Measurements from ENCODE around the gene PRRC2C. TPM values are rescaled to one million over a fixed set of nuclear protein-coding genes. Genes with fewer than 3 reads are reported as not detected.

Gene PRRC2C
- total and polyA plus RNA-seq, 4 donors: 13.6 to 41.9 (median 34.4) TPM

DNA sequence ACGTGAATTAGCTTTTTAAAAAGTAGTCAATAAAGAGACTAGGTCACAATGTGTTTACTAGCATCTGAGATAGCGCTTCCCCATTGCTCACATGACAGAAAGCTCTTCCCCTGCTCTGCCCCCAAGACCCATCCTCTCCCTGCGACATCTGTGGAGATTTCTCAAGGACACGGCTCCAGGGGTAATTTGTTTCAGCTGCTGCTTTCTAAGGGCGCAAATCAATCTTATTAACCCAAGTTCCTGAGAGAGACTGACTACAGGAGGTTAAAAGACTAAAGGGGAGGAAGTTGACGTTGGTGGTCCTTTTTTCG lies 136.8 kb downstream of the PRRC2C start, which contains the start of gene MYOCOS:
Gene MYOCOS, plus strand, starts transcription at position 92 of the 311 bp plus-strand sequence. CDS start 1,641 bp downstream, outside the sequence.
- Histone ChIP-seq H3K27me3 (ENCODE audit: control insufficient read depth in 4 of 4, insufficient read depth in 4 of 4, low read length in 3 of 4) (no peaks in the 10 kb centered on the region), H3K27ac (ENCODE audit: low read depth in 1 of 2, low read length in 2 of 2) (no peak within 1 kb of the TSS), H3K36me3 (ENCODE audit: control insufficient read depth in 4 of 4, insufficient read depth in 3 of 4, low read depth in 1 of 4, low read length in 3 of 4) (no peaks in the 10 kb centered on the region), H3K9me3 (ENCODE audit: control insufficient read depth in 4 of 4, low read length in 3 of 4) (no peaks in the 10 kb centered on the region), H3K4me1 (ENCODE audit: control insufficient read depth in 4 of 4, insufficient read depth in 4 of 4, low read length in 3 of 4) (no peaks in the 10 kb centered on the region), H3K9ac (ENCODE audit: low read depth in 1 of 2, low read length in 2 of 2) (no peak within 1 kb of the TSS), H3K4me3 (ENCODE audit: low read depth in 1 of 3, low read length in 3 of 3) (no peak within 1 kb of the TSS)
- DNase-seq (ENCODE audit: low spot score): no peak
- 85% methylated on average over 7 of the region's 7 CpGs for WGBS
- TF ChIP-seq FOXA1 (IDR thresholded peaks at IDR 0.05) (no peak), SP1 (IDR thresholded peaks at IDR 0.05) (no peak), YY1 (IDR thresholded peaks at IDR 0.05) (no peak), FOXA2 (IDR thresholded peaks at IDR 0.05) (no peak), RXRA (IDR thresholded peaks at IDR 0.05) (no peak), HNF4G (IDR thresholded peaks at IDR 0.05) (no peak), TAF1 (conservative IDR thresholded peaks at IDR 0.05) (no peak), EGR1 (IDR thresholded peaks at IDR 0.05; ENCODE audit: low read depth in 2 of 2) (no peak), NR2F2 (IDR thresholded peaks at IDR 0.05) (no peak), HNF4A (conservative IDR thresholded peaks at IDR 0.05) (no peak), GABPA (IDR thresholded peaks at IDR 0.05 in 1 of 2, conservative IDR thresholded peaks at IDR 0.05 in 1 of 2) (no peak), JUND (IDR thresholded peaks at IDR 0.05) (no peak), RAD21 (IDR thresholded peaks at IDR 0.05) (no peak)
- TF ChIP-seq, protein P1, sequence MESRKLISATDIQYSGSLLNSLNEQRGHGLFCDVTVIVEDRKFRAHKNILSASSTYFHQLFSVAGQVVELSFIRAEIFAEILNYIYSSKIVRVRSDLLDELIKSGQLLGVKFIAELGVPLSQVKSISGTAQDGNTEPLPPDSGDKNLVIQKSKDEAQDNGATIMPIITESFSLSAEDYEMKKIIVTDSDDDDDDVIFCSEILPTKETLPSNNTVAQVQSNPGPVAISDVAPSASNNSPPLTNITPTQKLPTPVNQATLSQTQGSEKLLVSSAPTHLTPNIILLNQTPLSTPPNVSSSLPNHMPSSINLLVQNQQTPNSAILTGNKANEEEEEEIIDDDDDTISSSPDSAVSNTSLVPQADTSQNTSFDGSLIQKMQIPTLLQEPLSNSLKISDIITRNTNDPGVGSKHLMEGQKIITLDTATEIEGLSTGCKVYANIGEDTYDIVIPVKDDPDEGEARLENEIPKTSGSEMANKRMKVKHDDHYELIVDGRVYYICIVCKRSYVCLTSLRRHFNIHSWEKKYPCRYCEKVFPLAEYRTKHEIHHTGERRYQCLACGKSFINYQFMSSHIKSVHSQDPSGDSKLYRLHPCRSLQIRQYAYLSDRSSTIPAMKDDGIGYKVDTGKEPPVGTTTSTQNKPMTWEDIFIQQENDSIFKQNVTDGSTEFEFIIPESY (IDR thresholded peaks at IDR 0.05): no peak
- TF ChIP-seq, protein P2, sequence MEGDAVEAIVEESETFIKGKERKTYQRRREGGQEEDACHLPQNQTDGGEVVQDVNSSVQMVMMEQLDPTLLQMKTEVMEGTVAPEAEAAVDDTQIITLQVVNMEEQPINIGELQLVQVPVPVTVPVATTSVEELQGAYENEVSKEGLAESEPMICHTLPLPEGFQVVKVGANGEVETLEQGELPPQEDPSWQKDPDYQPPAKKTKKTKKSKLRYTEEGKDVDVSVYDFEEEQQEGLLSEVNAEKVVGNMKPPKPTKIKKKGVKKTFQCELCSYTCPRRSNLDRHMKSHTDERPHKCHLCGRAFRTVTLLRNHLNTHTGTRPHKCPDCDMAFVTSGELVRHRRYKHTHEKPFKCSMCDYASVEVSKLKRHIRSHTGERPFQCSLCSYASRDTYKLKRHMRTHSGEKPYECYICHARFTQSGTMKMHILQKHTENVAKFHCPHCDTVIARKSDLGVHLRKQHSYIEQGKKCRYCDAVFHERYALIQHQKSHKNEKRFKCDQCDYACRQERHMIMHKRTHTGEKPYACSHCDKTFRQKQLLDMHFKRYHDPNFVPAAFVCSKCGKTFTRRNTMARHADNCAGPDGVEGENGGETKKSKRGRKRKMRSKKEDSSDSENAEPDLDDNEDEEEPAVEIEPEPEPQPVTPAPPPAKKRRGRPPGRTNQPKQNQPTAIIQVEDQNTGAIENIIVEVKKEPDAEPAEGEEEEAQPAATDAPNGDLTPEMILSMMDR (IDR thresholded peaks at IDR 0.05; ENCODE audit: low read depth, low read length, missing input control): no peak
- TF ChIP-seq, protein P3, sequence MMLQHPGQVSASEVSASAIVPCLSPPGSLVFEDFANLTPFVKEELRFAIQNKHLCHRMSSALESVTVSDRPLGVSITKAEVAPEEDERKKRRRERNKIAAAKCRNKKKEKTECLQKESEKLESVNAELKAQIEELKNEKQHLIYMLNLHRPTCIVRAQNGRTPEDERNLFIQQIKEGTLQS (IDR thresholded peaks at IDR 0.05): no peak
- TF ChIP-seq, protein P4, sequence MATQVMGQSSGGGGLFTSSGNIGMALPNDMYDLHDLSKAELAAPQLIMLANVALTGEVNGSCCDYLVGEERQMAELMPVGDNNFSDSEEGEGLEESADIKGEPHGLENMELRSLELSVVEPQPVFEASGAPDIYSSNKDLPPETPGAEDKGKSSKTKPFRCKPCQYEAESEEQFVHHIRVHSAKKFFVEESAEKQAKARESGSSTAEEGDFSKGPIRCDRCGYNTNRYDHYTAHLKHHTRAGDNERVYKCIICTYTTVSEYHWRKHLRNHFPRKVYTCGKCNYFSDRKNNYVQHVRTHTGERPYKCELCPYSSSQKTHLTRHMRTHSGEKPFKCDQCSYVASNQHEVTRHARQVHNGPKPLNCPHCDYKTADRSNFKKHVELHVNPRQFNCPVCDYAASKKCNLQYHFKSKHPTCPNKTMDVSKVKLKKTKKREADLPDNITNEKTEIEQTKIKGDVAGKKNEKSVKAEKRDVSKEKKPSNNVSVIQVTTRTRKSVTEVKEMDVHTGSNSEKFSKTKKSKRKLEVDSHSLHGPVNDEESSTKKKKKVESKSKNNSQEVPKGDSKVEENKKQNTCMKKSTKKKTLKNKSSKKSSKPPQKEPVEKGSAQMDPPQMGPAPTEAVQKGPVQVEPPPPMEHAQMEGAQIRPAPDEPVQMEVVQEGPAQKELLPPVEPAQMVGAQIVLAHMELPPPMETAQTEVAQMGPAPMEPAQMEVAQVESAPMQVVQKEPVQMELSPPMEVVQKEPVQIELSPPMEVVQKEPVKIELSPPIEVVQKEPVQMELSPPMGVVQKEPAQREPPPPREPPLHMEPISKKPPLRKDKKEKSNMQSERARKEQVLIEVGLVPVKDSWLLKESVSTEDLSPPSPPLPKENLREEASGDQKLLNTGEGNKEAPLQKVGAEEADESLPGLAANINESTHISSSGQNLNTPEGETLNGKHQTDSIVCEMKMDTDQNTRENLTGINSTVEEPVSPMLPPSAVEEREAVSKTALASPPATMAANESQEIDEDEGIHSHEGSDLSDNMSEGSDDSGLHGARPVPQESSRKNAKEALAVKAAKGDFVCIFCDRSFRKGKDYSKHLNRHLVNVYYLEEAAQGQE (IDR thresholded peaks at IDR 0.05): no peak
- TF ChIP-seq, protein P5, sequence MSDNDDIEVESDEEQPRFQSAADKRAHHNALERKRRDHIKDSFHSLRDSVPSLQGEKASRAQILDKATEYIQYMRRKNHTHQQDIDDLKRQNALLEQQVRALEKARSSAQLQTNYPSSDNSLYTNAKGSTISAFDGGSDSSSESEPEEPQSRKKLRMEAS (IDR thresholded peaks at IDR 0.05): no peak

Data from liver (tissue), 9 donors.